ENCODE results near the gene TTC27.

DNA sequence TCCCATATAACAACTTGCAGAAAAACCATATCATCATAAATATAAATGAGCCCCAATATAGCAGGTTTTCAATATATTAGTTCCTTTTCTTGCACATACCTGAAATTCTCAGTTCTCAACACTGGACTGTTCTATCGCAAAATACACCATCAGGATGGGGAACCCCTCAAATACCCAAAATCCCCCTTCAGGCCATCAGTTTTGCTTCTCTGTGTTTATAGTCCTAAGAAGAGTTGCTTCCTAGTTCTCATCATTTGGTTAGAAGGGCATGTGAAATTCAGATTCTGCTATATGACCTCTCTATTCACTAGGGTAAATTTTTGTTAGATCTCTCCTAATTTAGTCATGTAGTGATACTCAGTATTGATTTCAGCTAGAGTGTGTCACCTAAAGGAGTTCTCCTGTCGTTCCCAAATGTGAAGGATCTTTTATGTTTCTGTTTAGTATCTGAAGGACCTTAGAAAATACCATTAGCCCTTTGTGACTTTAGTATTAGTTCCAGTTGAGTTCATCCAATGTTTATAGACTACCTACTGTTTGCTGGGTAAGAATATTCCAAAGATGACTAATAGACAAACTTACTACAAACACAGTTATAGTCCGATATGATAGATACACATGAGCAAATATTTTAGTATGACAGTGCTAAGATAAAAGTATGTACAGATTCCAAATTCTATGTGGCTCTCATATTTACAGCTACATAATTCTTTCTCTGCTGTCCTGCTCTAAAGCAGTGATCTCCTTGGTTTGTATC, 115.8 kb downstream of the TTC27 start:
- TF ChIP-seq EZH2 (IDR thresholded peaks at IDR 0.05; ENCODE audit: insufficient read depth, poor library complexity, severe bottlenecking) (no peak), EZH2phosphoT487 (IDR thresholded peaks at IDR 0.05; ENCODE audit: insufficient read depth, low read depth) (no peak)
